GM12878 (cell line): ENCODE measurements around the gene TBC1D32. TPM values are rescaled to one million over a fixed set of nuclear protein-coding genes. Genes with fewer than 3 reads are reported as not detected.

Source experiments
- ATAC-seq: fragments of 200-7000 bp; cut with Tn5 transposase; 3 replicates; pipeline ENCODE4 v1.9.1; 2020; ENCODE audit warnings: mild to moderate bottlenecking, moderate library complexity
- BruUV-seq: library from RNA; stranded (reverse); fragments of 400-500 nt; replicated peaks from 2 replicates; lab custom pipeline; 2021; lab: Mats Ljungman, UMichigan
- CTCF ChIA-PET: fragments of 300-600 bp; sonication (Branson Sonifier 250); formaldehyde crosslinking; extraction: SDS; loops from one replicate; lab custom pipeline; 2021; ENCODE audit warnings: inconsistent platforms; lab: Yijun Ruan, JAX
- POLR2A ChIA-PET: fragments of 350-600 bp; formaldehyde crosslinking; extraction: SDS; loops from one replicate; lab custom pipeline; 2021; ENCODE audit warnings: inconsistent platforms; lab: Charles Lee
- RAD21 ChIA-PET: fragments of 300-600 bp; sonication (Branson Sonifier 250); formaldehyde crosslinking; loops from one replicate; lab custom pipeline; 2023; ENCODE audit warnings: antibody characterized with exemption; ENCODE audit not compliant: unreplicated experiment; lab: Charles Lee
- SMC1A ChIA-PET: fragments of 300-600 bp; sonication (Branson Sonifier 250); formaldehyde crosslinking; loops from one replicate; lab custom pipeline; 2023; ENCODE audit not compliant: unreplicated experiment, uncharacterized antibody; lab: Charles Lee
- DNase-seq: peaks from one replicate; pipeline ENCODE4 v3.0.0-alpha.2; 2011; ENCODE audit warnings: low read depth, low spot score
- FAIRE-seq: peaks from 3 replicates; lab custom pipeline; 2011; peaks lifted over from hg19 to GRCh38; lab: Jason Lieb, UNC
- H2AFZ ChIP-seq: 2 replicates; pipeline ENCODE4 v1.6.0; 2011; ENCODE audit warnings: low read depth, low read length, control low read depth; ENCODE audit not compliant: control insufficient read depth
- H3K27ac ChIP-seq: 2 replicates; pipeline ENCODE4 v1.5.1; 2011; ENCODE audit warnings: control low read depth; ENCODE audit not compliant: control insufficient read depth, insufficient read depth
- H3K27me3 ChIP-seq, 2 experiments: replicated peaks in 1 of 2; 2 replicates each; pipeline versions ENCODE4 v1.6.0 to v1.6.1; 2011; ENCODE audit warnings: low read length in 1 of 2; ENCODE audit not compliant: control insufficient read depth in 2 of 2, insufficient read depth in 2 of 2
- H3K36me3 ChIP-seq, 2 experiments: 2 replicates each; pipeline ENCODE4 v1.5.1; 2011; ENCODE audit warnings: low read length in 1 of 2; ENCODE audit not compliant: control insufficient read depth in 2 of 2, insufficient read depth in 2 of 2
- H3K4me1 ChIP-seq: 2 replicates; pipeline ENCODE4 v1.6.1; 2011; ENCODE audit warnings: mild to moderate bottlenecking, low read length, moderate library complexity, mixed read lengths; ENCODE audit not compliant: control insufficient read depth, insufficient read depth
- H3K4me2 ChIP-seq: 2 replicates; pipeline ENCODE4 v1.6.0; 2011; ENCODE audit warnings: control low read depth; ENCODE audit not compliant: control insufficient read depth, insufficient read depth
- H3K4me3 ChIP-seq: fragments of 200-600 bp; sonication (generic); 2 replicates; pipeline ENCODE4 v1.5.1; 2016
- H3K79me2 ChIP-seq: 2 replicates; pipeline ENCODE4 v1.6.0; 2011; ENCODE audit warnings: low read length; ENCODE audit not compliant: control insufficient read depth, insufficient read depth
- H3K9ac ChIP-seq: 2 replicates; pipeline ENCODE4 v1.8.0; 2011; ENCODE audit warnings: low read length, control low read depth, mixed read lengths; ENCODE audit not compliant: control insufficient read depth, insufficient read depth
- H3K9me3 ChIP-seq: replicated peaks from 3 replicates; pipeline ENCODE4 v1.5.1; 2011; ENCODE audit warnings: mild to moderate bottlenecking, low read length; ENCODE audit not compliant: control insufficient read depth, insufficient read depth
- H4K20me1 ChIP-seq: 2 replicates; pipeline ENCODE4 v1.6.0; 2011; ENCODE audit not compliant: control insufficient read depth, insufficient read depth
- MYB ChIP-seq: fragments of 150-350 bp; IDR thresholded peaks from 2 replicates; pipeline ENCODE4 v1.6.1; 2014; ENCODE audit warnings: mild to moderate bottlenecking, low read depth, low read length, borderline replicate concordance
- SMC3 ChIP-seq: IDR thresholded peaks from 2 replicates; pipeline ENCODE4 v1.6.1; 2011; ENCODE audit warnings: low read length, improper control_type of control experiment, borderline replicate concordance
- WGBS: methylation state at CpG from one replicate; pipeline ENCODE4 v1.1.6; 2016; ENCODE audit warnings: low lambda C conversion rate; ENCODE audit not compliant: insufficient replicate concordance, insufficient coverage; ENCODE audit errors: missing lambda C conversion rate; 5-methylcytosine and 5-hydroxymethylcytosine counted together
- in situ Hi-C: fragments of 300-500 bp; cut with MboI; formaldehyde crosslinking; loops from 9 replicates; pipeline ENCODE4 v1.14.3; 2018; ENCODE audit warnings: mixed read lengths
- intact Hi-C: fragments of 100-400 bp; cut with micrococcal nuclease; formaldehyde crosslinking; loops from one replicate; pipeline ENCODE4 v1.14.2; 2022; ENCODE audit not compliant: unreplicated experiment
- polyA plus RNA-seq, 11 experiments: library from polyadenylated mRNA; depleted of rRNA in 4 of 11; unstranded in 6 of 11; stranded (reverse) in 5 of 11; fragments of >200 nt; fragmentation: Nextera tagmentation in 4 of 11; fragmentation: Illumina TruSeq in 1 of 11; extraction: Ambion mirVana in 4 of 11; extraction: Trizol in 1 of 11; gene quantifications; 1 replicate in 1 of 11; 2 replicates in 10 of 11; pipeline versions ENCODE4 v1.2.1 to v1.2.3, GENCODE V29; 2011 to 2016; ENCODE audit warnings: inconsistent platforms in 2 of 11, missing spikeins in 2 of 11, low read depth in 1 of 11
- total RNA-seq, 4 experiments: library from RNA; depleted of rRNA in 3 of 4; stranded (reverse); fragments of >200 nt in 3 of 4; fragmentation: Illumina TruSeq in 1 of 4; extraction: Trizol in 1 of 4; gene quantifications; 2 replicates each; pipeline versions ENCODE4 v1.2.1 to v1.2.3, GENCODE V29; 2013 to 2021
- TF ChIP-seq, protein P1 (sequence below), 3 experiments: IDR thresholded peaks in 2 of 3; conservative IDR thresholded peaks in 1 of 3; 2 replicates each; pipeline ENCODE4 v1.5.1; 2011; ENCODE audit warnings: low read depth in 3 of 3, low read length in 3 of 3, mild to moderate bottlenecking in 3 of 3, control low read depth in 2 of 3, moderate library complexity in 2 of 3, inconsistent platforms in 1 of 3, mixed read lengths in 1 of 3; ENCODE audit not compliant: control insufficient read depth in 2 of 3, insufficient read depth in 1 of 3; ENCODE audit errors: extremely low read depth in 1 of 3

TBC1D32 gene
- total and polyA plus RNA-seq, 10 of the 15 experiments (the other 5 are each of a cell fraction or from before 2014, with no cell fraction given), result 2.2 to 10.2 (median 4.1) TPM

DNA sequence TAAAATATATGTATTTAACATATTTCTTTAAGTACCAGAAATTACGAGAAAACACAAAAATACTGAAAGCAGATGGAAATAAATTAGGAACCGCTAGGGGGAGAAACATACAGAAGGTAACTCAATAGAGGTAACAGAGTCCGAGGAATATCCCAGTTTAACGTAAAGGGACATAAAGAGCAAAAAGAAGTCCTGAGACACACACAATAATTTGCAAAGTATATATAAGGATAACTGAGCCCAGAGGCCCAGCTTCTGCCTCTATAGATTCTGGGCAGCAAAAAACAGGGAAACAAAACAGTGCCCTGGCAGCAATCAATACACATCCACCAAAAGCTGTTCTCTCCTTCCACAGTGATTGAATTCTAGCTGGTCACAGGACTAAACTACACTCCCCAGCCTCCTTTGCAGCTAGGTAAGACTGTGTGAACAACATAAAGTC lies 15.1 kb downstream of the TBC1D32 start:
- CTCF ChIA-PET, result interaction anchor here (0.6 to 5.3 kb wide), 14 partner anchors 10 to 715 kb away, joined by 3 to 32 read pairs (median 4); partner anchors contain the start of gene TBC1D32

More for the DNA sequence above, 15.1 kb downstream of the TBC1D32 start:
- TF ChIP-seq MYB (no peak), SMC3 (peak; percentile 23; the same call in 1 of the 2 replicates)
- TF ChIP-seq, protein P1, sequence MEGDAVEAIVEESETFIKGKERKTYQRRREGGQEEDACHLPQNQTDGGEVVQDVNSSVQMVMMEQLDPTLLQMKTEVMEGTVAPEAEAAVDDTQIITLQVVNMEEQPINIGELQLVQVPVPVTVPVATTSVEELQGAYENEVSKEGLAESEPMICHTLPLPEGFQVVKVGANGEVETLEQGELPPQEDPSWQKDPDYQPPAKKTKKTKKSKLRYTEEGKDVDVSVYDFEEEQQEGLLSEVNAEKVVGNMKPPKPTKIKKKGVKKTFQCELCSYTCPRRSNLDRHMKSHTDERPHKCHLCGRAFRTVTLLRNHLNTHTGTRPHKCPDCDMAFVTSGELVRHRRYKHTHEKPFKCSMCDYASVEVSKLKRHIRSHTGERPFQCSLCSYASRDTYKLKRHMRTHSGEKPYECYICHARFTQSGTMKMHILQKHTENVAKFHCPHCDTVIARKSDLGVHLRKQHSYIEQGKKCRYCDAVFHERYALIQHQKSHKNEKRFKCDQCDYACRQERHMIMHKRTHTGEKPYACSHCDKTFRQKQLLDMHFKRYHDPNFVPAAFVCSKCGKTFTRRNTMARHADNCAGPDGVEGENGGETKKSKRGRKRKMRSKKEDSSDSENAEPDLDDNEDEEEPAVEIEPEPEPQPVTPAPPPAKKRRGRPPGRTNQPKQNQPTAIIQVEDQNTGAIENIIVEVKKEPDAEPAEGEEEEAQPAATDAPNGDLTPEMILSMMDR (IDR thresholded peaks at IDR 0.05 in 2 of 3, conservative IDR thresholded peaks at IDR 0.05 in 1 of 3; ENCODE audit: control insufficient read depth in 2 of 3, extremely low read depth in 1 of 3, insufficient read depth in 1 of 3, low read depth in 3 of 3, low read length in 3 of 3), result peak; percentile 25 to 41 (median 37); a peak in 2 of 6 replicates
- no TSS peak for BruUV-seq
- H3K79me2 ChIP-seq, result no peaks in the 10 kb centered on the region
- no peak overlapping the region for H3K4me2 ChIP-seq
- no peak overlapping the region; the same call in 1 of the 2 replicates for H2AFZ ChIP-seq
- 82% methylated on average over 4 of the region's 4 CpGs for WGBS
- DNase-seq (no peak), FAIRE-seq (no peak), ATAC-seq (peak; percentile 84)
- no peaks in the 10 kb centered on the region for H4K20me1 ChIP-seq
- no peaks in the 10 kb centered on the region for H3K9me3 ChIP-seq
- ChIA-PET RAD21 (interaction anchor here (0.9 to 1.6 kb wide), 8 partner anchors 13 to 530 kb away, joined by 3 to 6 read pairs (median 3); no protein-coding TSS in a partner anchor), SMC1A (interaction anchor here (0.5 to 1.9 kb wide), 11 partner anchors 9 to 1211 kb away, joined by 3 to 11 read pairs (median 4); partner anchors contain the start of gene TBC1D32), POLR2A (no interaction called here)
- intact Hi-C loops, result no loop called here
- no peak overlapping the region for H3K4me3 ChIP-seq
- in situ Hi-C loops, result no loop called here
- H3K4me1 ChIP-seq, result no peaks in the 10 kb centered on the region
- no peak overlapping the region for H3K9ac ChIP-seq
- no peaks in the 10 kb centered on the region for H3K27me3 ChIP-seq
- no peak overlapping the region for H3K27ac ChIP-seq
- peaks cover 0 to 8% of the 10 kb centered on the region in 2 experiments; a peak in 3 of 4 replicates for H3K36me3 ChIP-seq
